D721Med (cell line): ENCODE measurements around the gene WDFY1.

ENCODE experiments used
- DNase-seq: peaks from one replicate; pipeline ENCODE4 v3.0.0; 2011; ENCODE audit warnings: low spot score; ENCODE audit not compliant: insufficient read length
- FAIRE-seq: peaks from 2 replicates; lab custom pipeline; 2011; peaks lifted over from hg19 to GRCh38; lab: Jason Lieb, UNC
- CTCF ChIP-seq: IDR thresholded peaks from 2 replicates; pipeline ENCODE4 v1.5.1; 2012; ENCODE audit warnings: mild to moderate bottlenecking, control low read depth; ENCODE audit not compliant: insufficient read depth; ENCODE audit errors: missing control alignments

The WDFY1 gene

DNA sequence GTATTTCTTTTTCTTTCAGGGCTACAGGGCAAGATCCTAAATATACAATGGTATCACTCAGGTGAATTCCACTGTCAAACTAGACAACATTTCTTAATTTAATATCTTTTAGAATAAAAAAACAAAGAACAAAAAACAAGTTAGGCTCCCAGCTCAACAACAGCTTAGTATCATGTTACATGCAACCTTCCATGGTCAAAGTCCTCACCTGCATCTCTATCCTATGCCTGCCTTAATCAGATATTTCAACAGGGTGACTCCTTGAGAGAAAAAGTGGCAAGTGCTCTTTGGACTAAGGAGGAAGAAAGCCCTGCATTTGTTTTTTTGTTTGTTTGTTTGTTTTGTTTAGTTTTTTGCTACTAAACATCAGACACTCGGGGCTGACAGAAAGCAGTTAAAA is 50.2 kb downstream of the WDFY1 start:
- no peak for DNase-seq
- TF ChIP-seq CTCF = no peak
- no peak for FAIRE-seq

- DNase-seq (no peak), FAIRE-seq (no peak)
- no peak for TF ChIP-seq CTCF
These were observed 51.1 kb downstream of the WDFY1 start for GRCh38 chr2:223894009-223894408.

DNA sequence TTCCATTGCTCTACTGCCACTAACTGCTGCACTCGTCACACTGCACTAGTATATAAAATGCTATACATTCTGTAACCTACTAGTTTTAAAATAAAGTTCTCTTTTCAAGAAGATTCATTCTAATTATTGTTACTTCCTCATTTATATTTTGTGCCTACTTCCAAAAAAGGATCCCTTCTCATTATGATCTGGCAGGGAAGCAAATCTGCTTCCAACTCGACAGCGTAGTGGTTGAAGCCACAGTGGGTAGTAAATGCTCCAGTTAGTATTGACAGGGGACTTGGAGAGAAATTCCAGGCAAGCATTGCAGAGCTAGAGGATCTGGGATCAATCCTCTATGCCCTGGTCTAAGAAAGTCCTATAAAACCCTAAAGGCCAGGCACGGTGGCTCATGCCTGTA is 54.4 kb downstream of the WDFY1 start:
- no peak for FAIRE-seq

DNA sequence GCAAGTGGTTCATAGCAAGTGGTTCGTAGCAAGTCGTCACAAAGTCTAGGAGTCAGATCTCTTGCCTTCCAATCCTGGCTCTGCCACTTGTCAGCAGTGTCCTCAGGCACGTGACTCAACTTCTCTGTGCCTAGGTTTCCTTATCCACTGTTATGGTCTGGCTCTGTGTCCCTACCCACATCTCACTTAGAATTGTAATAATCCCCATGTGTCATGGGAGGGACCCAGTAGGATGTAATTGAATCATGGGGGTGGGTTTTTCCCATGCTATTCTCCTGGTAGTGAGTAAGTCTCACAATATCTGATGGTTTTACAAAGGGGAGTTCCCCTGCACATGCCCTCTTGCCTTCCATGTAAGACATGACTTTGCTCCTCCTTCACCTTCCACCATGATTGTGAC is 55.9 kb downstream of the WDFY1 start:
- DNase-seq (no peak), FAIRE-seq (no peak)
- TF ChIP-seq CTCF = no peak

More for the DNA sequence above, 54.4 kb downstream of the WDFY1 start:
- no peak for DNase-seq
- no peak for TF ChIP-seq CTCF

GRCh38 chr2:223888251-223888650 is 56.9 kb downstream of the WDFY1 start:
- TF ChIP-seq CTCF = no peak
- DNase-seq = no peak
- FAIRE-seq = no peak

- no peak for DNase-seq
- no peak for FAIRE-seq
- no peak for TF ChIP-seq CTCF
These were observed 58.0 kb downstream of the WDFY1 start for GRCh38 chr2:223887127-223887526.

DNA sequence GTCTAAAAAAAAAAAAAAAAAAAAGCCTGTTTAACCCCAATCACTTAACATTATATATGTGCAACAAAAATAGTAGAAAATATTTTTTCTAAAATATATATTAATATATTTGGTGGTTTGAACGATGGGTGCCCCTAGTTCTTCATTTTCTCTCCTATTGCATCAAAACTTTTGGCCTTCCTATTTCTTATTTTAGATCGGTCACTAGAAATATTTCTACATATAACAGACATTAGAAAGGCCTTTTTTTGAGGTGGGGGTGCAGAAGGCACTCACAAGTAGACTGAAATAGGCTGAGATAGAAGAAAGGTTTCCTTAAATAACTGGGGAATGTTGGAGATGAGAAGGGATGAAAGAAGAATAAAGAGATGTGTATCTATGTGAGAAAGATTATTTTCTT is 58.4 kb downstream of the WDFY1 start:
- FAIRE-seq (no peak), DNase-seq (no peak)

More for the DNA sequence above, 58.4 kb downstream of the WDFY1 start:
- TF ChIP-seq CTCF = no peak
